NCI-H1105 (cell line): Measurements from ENCODE around the gene FAM210A.

Experiments used
- DNase-seq: peaks from one replicate; lab custom pipeline; 2025; lab: John Stamatoyannopoulos, UW

The FAM210A gene

DNA sequence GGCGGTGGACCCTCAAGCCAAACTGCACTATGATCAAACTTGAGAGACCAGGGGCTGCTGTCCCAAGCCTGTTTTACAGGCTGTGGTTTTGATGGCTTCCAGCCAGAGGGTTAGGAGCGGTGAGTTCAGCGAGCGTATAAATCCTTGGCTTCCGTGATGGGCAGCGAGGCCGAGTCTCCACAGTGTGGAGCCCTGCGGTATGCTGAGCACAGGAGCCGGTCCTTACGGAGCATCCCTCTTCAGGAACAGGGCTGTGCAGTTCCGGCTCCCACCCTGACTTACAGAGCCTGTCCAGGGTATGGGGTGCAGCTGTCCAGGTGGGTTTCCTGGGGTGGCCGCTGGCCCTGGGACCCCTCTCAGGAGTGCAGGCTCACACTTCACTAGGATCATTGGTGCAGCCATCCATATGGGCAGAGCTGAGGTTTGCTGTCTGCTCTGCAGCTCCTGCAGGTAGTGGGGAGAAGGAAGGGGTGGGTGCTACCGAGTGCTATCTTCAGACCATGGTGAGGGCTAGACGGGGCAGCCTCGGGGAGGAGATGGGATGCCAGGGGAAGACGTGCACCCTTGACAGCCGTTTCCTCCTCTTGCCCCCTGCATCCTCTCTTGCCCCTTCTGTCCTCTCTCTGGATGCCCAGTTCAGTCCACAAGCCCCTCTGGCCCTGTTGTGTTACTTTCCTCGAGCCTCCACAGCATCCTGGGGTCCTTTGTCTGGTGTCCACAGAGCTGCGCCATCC lies 104.3 kb downstream of the FAM210A start:
- DNase-seq: no peak

DNA sequence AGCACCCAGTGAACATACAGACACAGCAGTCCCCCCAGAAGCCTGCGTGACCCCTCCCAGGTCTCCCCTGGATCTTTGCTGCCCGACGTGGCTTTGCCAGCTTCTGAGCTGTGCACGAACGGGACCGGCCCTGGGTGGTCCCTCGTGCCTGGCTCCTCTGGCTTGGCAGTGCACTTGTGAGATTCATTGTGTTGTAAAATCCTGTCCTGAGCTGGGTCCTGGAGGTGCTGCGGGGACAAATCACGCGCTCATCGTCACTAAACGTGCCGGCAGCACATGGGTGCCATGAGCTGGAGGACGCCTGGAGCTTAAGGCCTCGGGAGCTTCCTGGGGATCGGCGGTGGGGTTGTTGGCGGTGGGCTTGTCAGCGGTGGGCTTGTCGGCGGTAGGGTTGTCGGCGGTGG lies 104.9 kb downstream of the FAM210A start:
- no peak for DNase-seq

DNA sequence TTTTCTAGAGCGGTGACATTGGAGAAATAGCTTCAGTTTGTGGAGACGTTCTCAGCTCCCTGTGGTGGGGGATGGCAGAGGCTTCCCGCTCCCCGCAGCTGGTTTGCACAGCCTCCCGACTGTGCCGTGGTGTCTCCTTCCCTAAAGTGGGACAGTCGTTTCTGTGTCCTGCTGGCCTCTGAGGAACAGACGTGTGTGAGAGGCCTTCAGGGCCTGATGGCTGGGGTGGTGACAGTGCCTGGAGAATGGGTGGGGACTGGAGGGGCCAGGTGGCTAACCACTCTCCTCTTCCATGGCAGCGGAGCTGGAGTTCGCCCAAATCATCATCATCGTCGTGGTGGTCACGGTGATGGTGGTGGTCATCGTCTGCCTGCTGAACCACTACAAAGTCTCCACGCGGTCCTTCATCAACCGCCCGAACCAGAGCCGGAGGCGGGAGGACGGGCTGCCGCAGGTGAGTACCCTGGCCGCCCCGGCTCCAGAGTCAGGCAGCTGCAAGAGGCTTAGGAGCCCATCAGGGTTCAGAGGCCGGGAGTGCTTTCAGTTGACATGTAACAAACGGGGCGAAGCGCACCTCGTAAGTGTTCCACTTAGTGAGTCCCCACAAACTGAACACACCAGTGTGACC lies 105.4 kb downstream of the FAM210A start:
- no peak for DNase-seq

DNA sequence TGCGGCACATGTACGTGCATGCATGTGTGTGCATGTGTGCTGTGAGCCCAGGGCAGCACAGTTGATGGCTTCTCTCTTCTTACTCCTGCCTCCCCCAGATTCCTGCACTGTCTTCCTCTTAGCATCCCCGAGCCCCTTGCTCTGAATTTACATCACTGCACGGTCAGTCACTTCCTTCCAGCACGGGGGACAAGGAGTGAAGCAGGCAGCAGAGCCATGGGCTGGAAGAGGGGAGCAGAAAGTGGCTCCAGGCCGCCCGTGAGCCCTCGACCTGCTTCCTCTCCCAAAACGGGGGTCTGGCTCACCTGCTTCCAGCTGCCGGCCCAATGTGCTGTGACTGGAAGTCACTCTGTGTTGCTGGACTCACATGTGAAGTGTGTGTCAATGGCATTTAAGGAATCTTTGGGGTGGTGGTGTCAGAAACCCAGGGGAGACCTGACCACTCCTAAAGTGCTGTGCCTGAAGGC lies 106.1 kb downstream of the FAM210A start:
- DNase-seq: no peak

DNA sequence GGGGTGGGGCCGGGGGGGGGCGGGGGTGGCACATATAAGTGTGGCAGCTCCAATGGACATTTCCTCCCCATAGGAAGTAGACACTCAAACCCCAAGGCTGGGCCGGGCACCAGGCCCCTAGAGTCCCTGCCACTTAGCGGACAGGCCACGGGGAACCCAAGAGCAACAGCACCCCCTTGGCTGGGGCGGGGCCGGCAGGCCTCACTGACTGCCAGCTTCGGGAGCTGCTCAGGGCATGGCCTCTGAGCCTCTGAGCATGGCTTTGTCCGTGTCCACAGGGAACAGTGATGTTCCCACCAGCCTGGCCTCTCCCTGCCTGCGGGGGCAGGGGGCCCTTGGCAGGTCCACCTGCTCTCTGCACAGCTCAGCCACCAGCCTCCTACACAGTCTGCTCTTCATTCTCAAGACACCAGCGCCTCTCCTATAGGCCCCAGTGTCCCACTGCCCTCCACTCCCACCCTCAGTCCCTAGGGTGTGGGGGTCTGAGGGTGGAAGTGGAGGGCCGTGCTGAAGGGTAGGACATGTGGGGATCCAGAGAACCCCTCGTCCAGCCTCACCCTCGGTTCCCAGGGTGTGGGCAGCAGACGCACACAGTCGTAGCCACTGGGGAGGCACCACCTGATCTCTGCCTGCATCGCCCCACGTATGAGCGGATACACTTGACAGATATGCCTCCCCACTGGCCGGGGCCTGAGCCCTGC lies 106.7 kb downstream of the FAM210A start:
- no peak for DNase-seq

DNA sequence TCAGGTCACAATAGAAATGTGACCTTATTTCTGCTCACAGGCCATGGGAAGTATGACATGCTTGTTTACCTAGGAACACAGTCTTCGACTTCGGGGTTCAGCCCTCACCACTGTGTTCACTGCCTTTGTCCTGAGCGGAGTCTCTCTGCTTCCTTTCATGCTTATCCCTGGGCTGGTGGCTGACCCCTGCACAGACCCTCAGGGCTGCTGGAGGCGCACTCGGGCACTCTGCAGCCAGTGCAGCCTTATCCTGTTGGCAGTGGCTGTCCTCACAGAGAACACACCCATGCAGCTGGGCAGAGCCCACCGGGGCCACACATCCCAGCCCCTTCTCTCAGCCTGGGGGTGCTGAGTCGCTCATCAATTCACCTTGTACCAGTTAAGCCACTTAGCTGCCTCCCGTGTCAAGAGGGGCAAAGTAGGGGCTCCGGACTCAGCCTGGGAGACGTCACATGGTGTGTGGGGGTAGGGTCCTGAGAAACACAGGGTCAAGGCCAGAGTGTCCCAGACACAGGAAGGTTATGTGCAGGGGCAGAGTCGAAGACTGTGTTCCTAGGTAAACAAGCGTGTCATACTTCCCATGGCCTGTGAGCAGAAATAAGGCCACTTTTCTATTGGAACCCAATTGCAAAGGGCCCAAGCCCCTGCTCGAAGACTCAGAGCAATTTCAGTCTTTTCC lies 107.5 kb downstream of the FAM210A start:
- no peak for DNase-seq

DNA sequence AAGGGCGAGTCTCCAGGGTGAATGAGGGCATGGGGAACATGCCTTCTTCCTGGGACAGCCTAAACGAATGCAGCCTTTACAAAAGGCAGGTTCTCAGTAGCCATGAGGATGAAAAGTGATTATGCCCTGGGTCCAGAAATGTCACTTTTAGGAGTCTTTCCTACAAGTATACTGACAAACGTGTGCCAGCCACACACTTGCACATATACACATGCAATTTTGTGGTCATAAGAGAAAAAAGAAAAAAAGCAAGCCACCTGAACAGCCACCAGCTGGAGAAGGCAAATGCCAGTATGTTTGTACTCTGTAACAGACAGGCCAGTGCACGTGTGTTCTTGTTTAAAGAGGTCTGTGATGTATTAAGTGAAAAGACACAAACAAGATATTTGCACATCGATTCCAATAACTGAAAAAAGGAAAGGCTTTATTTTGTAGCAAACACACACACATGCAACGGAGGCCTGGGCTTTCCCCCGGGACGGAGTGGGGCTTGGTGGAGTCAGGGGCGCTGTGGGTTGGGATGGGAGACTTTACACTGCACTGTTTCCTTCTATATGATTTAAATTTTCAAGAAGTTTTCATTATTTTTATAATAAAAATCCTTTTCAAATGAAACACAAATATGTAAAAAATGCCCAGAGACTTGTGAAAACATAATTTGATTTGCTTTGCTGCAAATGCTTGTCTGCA lies 108.4 kb downstream of the FAM210A start:
- DNase-seq: no peak

DNA sequence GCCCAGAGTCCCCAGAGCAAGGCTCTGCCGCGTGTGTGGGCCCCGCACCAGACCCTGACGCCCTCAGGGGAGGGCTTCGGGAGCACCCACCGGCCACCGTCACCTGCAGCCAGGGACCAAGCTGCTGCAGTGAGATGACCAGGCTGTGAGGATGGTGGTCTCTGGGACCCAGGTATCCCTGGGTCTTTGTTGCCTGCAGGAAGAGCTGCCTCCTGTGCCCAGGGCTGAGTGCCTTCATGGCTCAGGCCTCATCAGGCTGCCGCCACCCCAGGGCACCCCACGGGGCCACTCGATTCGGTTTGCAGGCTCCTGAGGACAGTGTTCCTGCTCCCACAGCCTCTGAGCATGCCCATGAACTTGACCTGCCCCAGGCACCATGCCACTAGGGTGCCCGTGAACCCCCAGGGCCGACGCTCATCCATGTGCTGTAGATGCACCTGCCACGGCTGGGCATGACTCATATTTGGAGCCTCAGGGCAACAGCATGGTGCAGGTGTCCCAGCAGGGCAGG lies 109.8 kb downstream of the FAM210A start:
- DNase-seq: no peak

DNA sequence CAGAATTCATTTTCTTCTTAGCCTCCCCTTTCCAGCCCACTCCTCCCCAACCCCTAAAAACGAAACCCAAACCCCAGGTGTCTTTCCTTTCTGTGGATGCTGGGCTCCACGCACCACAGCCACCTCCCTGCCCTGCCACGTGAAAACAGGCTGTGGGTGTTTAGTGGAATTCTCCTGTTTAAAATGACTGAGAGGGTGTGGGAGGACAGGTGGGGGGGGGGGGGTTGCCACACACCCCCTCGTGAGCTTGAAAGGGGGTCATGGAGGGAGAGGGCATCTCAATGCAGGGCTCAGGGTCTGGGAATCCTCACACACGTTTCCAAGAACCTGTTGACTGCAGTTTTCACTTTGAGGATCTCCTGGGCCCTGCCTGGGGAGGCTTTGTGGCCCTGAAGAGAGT lies 110.3 kb downstream of the FAM210A start:
- no peak for DNase-seq

DNA sequence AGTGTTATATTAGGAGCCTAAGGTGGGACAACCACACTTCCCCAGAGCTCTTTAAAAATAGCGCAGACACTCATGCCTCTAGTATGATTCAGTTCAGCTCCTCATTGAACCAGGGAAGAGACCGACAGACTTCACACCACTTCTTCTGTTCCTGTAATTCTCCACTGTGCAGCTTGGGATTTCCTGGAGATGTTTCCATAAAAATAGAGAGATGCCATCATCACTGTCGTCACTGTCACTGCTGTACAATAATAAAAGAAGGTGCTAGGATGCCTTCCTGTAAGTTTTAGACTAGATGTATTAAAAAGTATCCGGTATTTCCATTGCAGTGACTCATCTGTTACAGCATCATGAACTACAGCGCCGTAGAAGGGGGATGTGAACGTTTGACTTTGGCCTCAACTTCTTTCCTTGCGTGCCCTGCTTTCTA lies 110.9 kb downstream of the FAM210A start:
- no peak for DNase-seq

DNA sequence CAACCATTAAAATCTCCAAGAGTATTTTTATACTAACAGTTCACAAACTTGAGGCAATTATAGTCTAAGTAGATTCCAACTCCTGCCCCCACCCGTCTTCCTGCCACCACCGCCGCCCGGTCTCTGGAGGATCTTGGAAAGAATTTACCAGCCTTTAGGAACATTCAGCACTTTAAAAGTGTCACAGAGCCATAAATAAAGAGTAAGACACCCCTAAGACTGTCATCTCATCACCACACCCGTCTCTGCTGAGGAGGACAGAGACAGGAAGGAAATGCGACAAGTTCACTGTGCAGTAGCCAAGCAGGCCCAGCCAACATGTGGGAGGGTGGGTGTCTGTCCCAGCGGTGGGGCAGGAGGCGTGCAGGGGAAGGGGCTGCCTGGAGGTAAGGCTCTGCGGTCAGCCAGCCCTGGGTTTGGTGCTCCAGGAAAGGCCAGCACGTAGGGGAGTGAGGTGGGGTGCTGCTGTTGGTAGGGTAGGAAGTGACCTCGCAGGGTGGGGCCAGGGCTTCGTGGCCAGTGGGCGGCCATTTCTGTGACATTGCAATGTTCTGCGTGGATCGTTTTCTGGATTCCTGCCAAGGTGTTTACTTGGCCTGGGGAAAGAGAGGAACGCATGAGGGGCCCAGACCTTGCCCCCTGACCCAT lies 111.6 kb downstream of the FAM210A start:
- no peak for DNase-seq

DNA sequence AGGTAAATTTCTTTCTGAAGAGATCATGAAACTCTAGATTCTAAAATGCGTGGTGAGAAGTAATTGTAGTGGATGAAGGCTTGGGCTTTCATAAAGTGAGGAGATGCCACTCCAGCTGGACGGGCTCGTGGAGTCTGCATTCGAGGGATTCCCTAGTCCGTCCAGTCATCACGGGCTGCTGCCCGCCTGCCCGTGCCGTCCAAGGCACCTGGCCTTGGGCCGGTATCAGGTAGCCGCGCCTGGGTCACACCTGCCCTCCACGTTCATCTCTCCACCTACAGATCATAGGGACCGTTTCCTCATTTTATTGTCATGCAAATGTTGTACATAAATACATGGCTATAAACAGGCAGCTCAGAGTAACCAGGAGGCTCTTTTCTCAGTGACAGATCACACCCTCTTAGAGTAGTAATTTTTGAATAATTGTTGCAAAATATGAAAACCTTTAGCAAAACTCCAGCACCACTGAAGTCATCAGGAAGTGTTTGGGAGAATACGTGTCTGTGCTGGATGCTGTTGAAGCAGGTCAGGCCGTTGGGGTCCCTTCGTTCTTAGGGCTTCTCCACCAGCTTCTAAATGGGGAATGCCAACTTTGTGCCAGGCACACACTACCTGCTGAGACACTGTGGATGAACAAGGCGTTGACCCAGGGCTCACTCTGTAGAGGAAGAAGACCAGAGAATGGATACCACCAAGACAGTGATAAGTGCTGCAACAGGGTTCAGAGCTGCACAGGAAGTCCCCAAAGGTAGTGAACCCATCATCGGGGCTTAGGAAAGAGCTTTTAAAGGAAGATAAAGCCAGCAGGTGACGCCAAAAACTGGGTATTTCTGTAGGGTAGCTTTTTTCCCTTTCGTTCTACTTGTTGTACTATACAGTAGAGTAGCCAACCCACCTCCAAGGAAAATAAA lies 112.5 kb downstream of the FAM210A start:
- DNase-seq: no peak
